Hippocampal formation (tissue), 2 donors: Measurements from ENCODE around the gene EPS8L2.

Experiments
- DNase-seq, 2 donors: peaks; one replicate each; lab custom pipeline; 2025; lab: John Stamatoyannopoulos, UW

Gene EPS8L2

GRCh38 chr11:776561-777287, 70.7 kb downstream of the EPS8L2 start:
- no peak for DNase-seq
